ENCODE data around the gene MPP1. TPM values are rescaled to one million over a fixed set of nuclear protein-coding genes. Genes with fewer than 3 reads are reported as not detected.
"Not testable (repeated sequence)": the region's sequence is repeated elsewhere in the genome, so short reads cannot be mapped to it uniquely, and the experiment has no call there.

The MPP1 gene
- total and polyA plus RNA-seq, 5 donors = 20.4 to 42.7 (median 34.1) TPM

- ATAC-seq; H3K27ac ChIP-seq (ENCODE audit: low read length); intact Hi-C loops (cut with DNase I); H3K27me3 ChIP-seq (ENCODE audit: control insufficient read depth, insufficient read depth); DNase-seq; H3K4me3 ChIP-seq (ENCODE audit: low read length); H3K9me3 ChIP-seq (ENCODE audit: control insufficient read depth, low read length); H3K4me1 ChIP-seq (ENCODE audit: control insufficient read depth, insufficient read depth, low read length): not testable (repeated sequence)
- no CpG with 5 or more reads among the region's 3 CpGs for WGBS
Measured at GRCh38 chrX:154825586-154825985, 20.3 kb upstream of the MPP1 start.

GRCh38 chrX:154824638-154825037 is 19.4 kb upstream of the MPP1 start:
- intact Hi-C loops (cut with DNase I) = no loop called here
- Histone ChIP-seq H3K4me1 (ENCODE audit: control insufficient read depth, insufficient read depth, low read length) (no peaks in the 10 kb centered on the region), H3K27ac (ENCODE audit: low read length) (no peak overlapping the region), H3K27me3 (ENCODE audit: control insufficient read depth, insufficient read depth) (no peaks in the 10 kb centered on the region), H3K9me3 (ENCODE audit: control insufficient read depth, low read length) (no peaks in the 10 kb centered on the region), H3K4me3 (ENCODE audit: low read length) (no peak overlapping the region)
- DNase-seq (no peak), ATAC-seq (no peak)
- WGBS = 97% methylated on average over 1 of the region's 1 CpG

GRCh38 chrX:154822029-154822428 is 16.7 kb upstream of the MPP1 start:
- H3K9me3 ChIP-seq (ENCODE audit: control insufficient read depth, low read length) = no peaks in the 10 kb centered on the region
- no peak overlapping the region for H3K4me3 ChIP-seq (ENCODE audit: low read length)
- ATAC-seq = no peak
- DNase-seq = no peak
- WGBS = 83% methylated on average over 3 of the region's 3 CpGs
- no peaks in the 10 kb centered on the region for H3K27me3 ChIP-seq (ENCODE audit: control insufficient read depth, insufficient read depth)
- no peak overlapping the region for H3K27ac ChIP-seq (ENCODE audit: low read length)
- intact Hi-C loops (cut with DNase I) = no loop called here
- no peaks in the 10 kb centered on the region for H3K4me1 ChIP-seq (ENCODE audit: control insufficient read depth, insufficient read depth, low read length)

GRCh38 chrX:154821523-154821922 is 16.2 kb upstream of the MPP1 start:
- Histone ChIP-seq H3K27me3 (ENCODE audit: control insufficient read depth, insufficient read depth) (no peaks in the 10 kb centered on the region), H3K9me3 (ENCODE audit: control insufficient read depth, low read length) (no peaks in the 10 kb centered on the region), H3K4me3 (ENCODE audit: low read length) (no peak overlapping the region), H3K4me1 (ENCODE audit: control insufficient read depth, insufficient read depth, low read length) (no peaks in the 10 kb centered on the region), H3K27ac (ENCODE audit: low read length) (no peak overlapping the region)
- intact Hi-C loops (cut with DNase I) = no loop called here
- no peak for DNase-seq
- no peak for ATAC-seq

GRCh38 chrX:154819771-154820341 is 14.6 kb upstream of the MPP1 start:
- Histone ChIP-seq H3K9me3 (ENCODE audit: control insufficient read depth, low read length) (no peaks in the 10 kb centered on the region), H3K4me3 (ENCODE audit: low read length) (no peak overlapping the region), H3K4me1 (ENCODE audit: control insufficient read depth, insufficient read depth, low read length) (no peaks in the 10 kb centered on the region), H3K27ac (ENCODE audit: low read length) (no peak overlapping the region), H3K27me3 (ENCODE audit: control insufficient read depth, insufficient read depth) (no peaks in the 10 kb centered on the region)
- 86% methylated on average over 7 of the region's 7 CpGs for WGBS
- ATAC-seq (no peak), DNase-seq (no peak)
- intact Hi-C loops (cut with DNase I) = no loop called here

GRCh38 chrX:154818916-154819770 is 13.9 kb upstream of the MPP1 start:
- Histone ChIP-seq H3K27ac (ENCODE audit: low read length) (no peak overlapping the region), H3K9me3 (ENCODE audit: control insufficient read depth, low read length) (no peaks in the 10 kb centered on the region), H3K27me3 (ENCODE audit: control insufficient read depth, insufficient read depth) (no peaks in the 10 kb centered on the region), H3K4me3 (ENCODE audit: low read length) (no peak overlapping the region), H3K4me1 (ENCODE audit: control insufficient read depth, insufficient read depth, low read length) (no peaks in the 10 kb centered on the region)
- intact Hi-C loops (cut with DNase I) = no loop called here
- DNase-seq (no peak), ATAC-seq (no peak)
- 78% methylated on average over 11 of the region's 11 CpGs for WGBS

- intact Hi-C loops (cut with DNase I) = not testable (repeated sequence)
Measured at GRCh38 chrX:154817048-154817618, 11.8 kb upstream of the MPP1 start.

GRCh38 chrX:154816326-154816898 is 11.1 kb upstream of the MPP1 start:
- ATAC-seq; H3K27me3 ChIP-seq (ENCODE audit: control insufficient read depth, insufficient read depth); DNase-seq; H3K4me3 ChIP-seq (ENCODE audit: low read length); intact Hi-C loops (cut with DNase I); H3K27ac ChIP-seq (ENCODE audit: low read length); H3K9me3 ChIP-seq (ENCODE audit: control insufficient read depth, low read length); H3K4me1 ChIP-seq (ENCODE audit: control insufficient read depth, insufficient read depth, low read length): not testable (repeated sequence)
- 79% methylated on average over 4 of the region's 4 CpGs for WGBS

More at GRCh38 chrX:154817048-154817618, 11.8 kb upstream of the MPP1 start:
- H3K27ac ChIP-seq (ENCODE audit: low read length); H3K27me3 ChIP-seq (ENCODE audit: control insufficient read depth, insufficient read depth); ATAC-seq; H3K9me3 ChIP-seq (ENCODE audit: control insufficient read depth, low read length); H3K4me1 ChIP-seq (ENCODE audit: control insufficient read depth, insufficient read depth, low read length); H3K4me3 ChIP-seq (ENCODE audit: low read length); DNase-seq: not testable (repeated sequence)
- WGBS = 94% methylated on average over 19 of the region's 19 CpGs

GRCh38 chrX:154815274-154815818 is 10.1 kb upstream of the MPP1 start:
- intact Hi-C loops (cut with DNase I) = no loop called here
- ATAC-seq (peak in 1 of 2 donors; percentile 35), DNase-seq (no peak)
- Histone ChIP-seq H3K4me1 (ENCODE audit: control insufficient read depth, insufficient read depth, low read length) (no peaks in the 10 kb centered on the region), H3K9me3 (ENCODE audit: control insufficient read depth, low read length) (no peaks in the 10 kb centered on the region), H3K27ac (ENCODE audit: low read length) (no peak overlapping the region), H3K4me3 (ENCODE audit: low read length) (no peak overlapping the region), H3K27me3 (ENCODE audit: control insufficient read depth, insufficient read depth) (no peaks in the 10 kb centered on the region)
- 46% methylated on average over 5 of the region's 5 CpGs for WGBS

- DNase-seq (no peak), ATAC-seq (no peak)
- Histone ChIP-seq H3K27me3 (ENCODE audit: control insufficient read depth, insufficient read depth) (no peaks in the 10 kb centered on the region), H3K4me1 (ENCODE audit: control insufficient read depth, insufficient read depth, low read length) (no peaks in the 10 kb centered on the region), H3K27ac (ENCODE audit: low read length) (no peak overlapping the region), H3K4me3 (ENCODE audit: low read length) (no peak overlapping the region), H3K9me3 (ENCODE audit: control insufficient read depth, low read length) (no peaks in the 10 kb centered on the region)
- intact Hi-C loops (cut with DNase I) = no loop called here
- WGBS = 41% methylated on average over 1 of the region's 1 CpG
Measured at GRCh38 chrX:154813801-154814200, 8.5 kb upstream of the MPP1 start.

Data from right cardiac atrium (tissue), 5 donors.